Superior temporal gyrus (tissue), 1 donor: ENCODE measurements around the gene LHFPL4.
"Not testable (repeated sequence)": the region's sequence is repeated elsewhere in the genome, so short reads cannot be mapped to it uniquely, and the experiment has no call there.

ENCODE experiments used
- DNase-seq: peaks from one replicate; pipeline ENCODE4 v3.0.0-alpha.2; 2016; ENCODE audit errors: extremely low spot score

The LHFPL4 gene

GRCh38 chr3:9536212-9536611 is 17.4 kb downstream of the LHFPL4 start:
- no peak for DNase-seq

- no peak for DNase-seq
Observed at GRCh38 chr3:9534429-9534828, 19.2 kb downstream of the LHFPL4 start.

GRCh38 chr3:9525078-9525477 is 28.5 kb downstream of the LHFPL4 start:
- DNase-seq = no peak

- no peak for DNase-seq
Observed at GRCh38 chr3:9514956-9515355, 38.7 kb downstream of the LHFPL4 start.

GRCh38 chr3:9514306-9514705 is 39.3 kb downstream of the LHFPL4 start:
- DNase-seq = no peak

- DNase-seq = no peak
Observed at GRCh38 chr3:9512456-9513045, 41.1 kb downstream of the LHFPL4 start.

GRCh38 chr3:9508781-9509180 is 44.8 kb downstream of the LHFPL4 start:
- DNase-seq = no peak

GRCh38 chr3:9507586-9508578 is 45.7 kb downstream of the LHFPL4 start:
- no peak for DNase-seq

- peak; percentile 80 for DNase-seq
Observed at GRCh38 chr3:9503283-9503682, 50.3 kb downstream of the LHFPL4 start.

- DNase-seq = no peak
Observed at GRCh38 chr3:9501226-9501625, 52.4 kb downstream of the LHFPL4 start.

- DNase-seq = no peak
Observed at GRCh38 chr3:9500108-9501050, 53.2 kb downstream of the LHFPL4 start.

- DNase-seq = no peak
Observed at GRCh38 chr3:9499455-9500107, 54.0 kb downstream of the LHFPL4 start.

- no peak for DNase-seq
Observed at GRCh38 chr3:9498781-9499180, 54.8 kb downstream of the LHFPL4 start.

GRCh38 chr3:9497821-9498565 is 55.6 kb downstream of the LHFPL4 start:
- no peak for DNase-seq

- no peak for DNase-seq
Observed at GRCh38 chr3:9496893-9497292, 56.7 kb downstream of the LHFPL4 start.

GRCh38 chr3:9494036-9494435 is 59.6 kb downstream of the LHFPL4 start:
- DNase-seq = not testable (repeated sequence)

- DNase-seq = no peak
Observed at GRCh38 chr3:9491506-9491905, 62.1 kb downstream of the LHFPL4 start.

- no peak for DNase-seq
Observed at GRCh38 chr3:9485248-9485647, 68.4 kb downstream of the LHFPL4 start.

- no peak for DNase-seq
Observed at GRCh38 chr3:9480265-9480664, 73.4 kb downstream of the LHFPL4 start.

- DNase-seq = no peak
Observed at GRCh38 chr3:9476935-9477334, 76.7 kb downstream of the LHFPL4 start.

- no peak for DNase-seq
Observed at GRCh38 chr3:9474482-9474881, 79.1 kb downstream of the LHFPL4 start.
